T-cell (primary cell): ENCODE data around the gene WRAP53. TPM values are rescaled to one million over a fixed set of nuclear protein-coding genes. Genes with fewer than 3 reads are reported as not detected.

Experiments
- total RNA-seq, 35 experiments: library from RNA in 6 of 35; stranded (reverse) in 6 of 35; fragments of 120-200 nt in 1 of 35; gene quantifications; one replicate each; pipeline versions ENCODE4 v1.2.1 to v1.2.4 and lab custom pipeline; 2013 to 2026

Gene WRAP53
- total RNA-seq, 5 donors from 2014 or later (not counting 1 experiment from before 2014, with no cell fraction given): 8.0 to 14.6 (median 13.1) TPM

Other genes starting within 250 kb of the WRAP53 start
- 1 to 10 TPM; 2.4 to 4.2 (median 3.3) TPM for gene FGF11, start 249.0 kb upstream of the WRAP53 start, total RNA-seq
- gene CHRNB1, start 243.4 kb upstream of the WRAP53 start, total RNA-seq: 10 to 100 TPM in 3 of 5 donors, 1 to 10 TPM in 2; 6.6 to 12.0 (median 11.0) TPM
- gene ZBTB4, start 208.8 kb upstream of the WRAP53 start, total RNA-seq: 10 to 100 TPM; 64.0 to 86.6 (median 82.7) TPM
- not detected for gene SLC35G6, start 207.0 kb upstream of the WRAP53 start, total RNA-seq
- 100 to 1,000 TPM; 198 to 444 (median 212) TPM for gene POLR2A, start 204.1 kb upstream of the WRAP53 start, total RNA-seq
- 10 to 100 TPM; 38.3 to 72.8 (median 61.4) TPM for gene TNFSF12, start 139.4 kb upstream of the WRAP53 start, total RNA-seq
- gene TNFSF13, start 129.7 kb upstream of the WRAP53 start, total RNA-seq: 1 to 10 TPM; 1.3 to 5.6 (median 4.6) TPM
- gene SENP3, start 126.6 kb upstream of the WRAP53 start, total RNA-seq: 10 to 100 TPM; 38.7 to 43.3 (median 42.6) TPM
- 1 to 10 TPM in 3 of 5 donors, not detected in 2; 4.4 to 7.0 (median 5.5) TPM for gene CD68, start 108.8 kb upstream of the WRAP53 start, total RNA-seq
- gene MPDU1, start 104.6 kb upstream of the WRAP53 start, total RNA-seq: 10 to 100 TPM; 27.0 to 31.4 (median 28.6) TPM
- 1 to 10 TPM in 2 of 5 donors, under 1 TPM in 1, not detected in 2; 0.70 to 1.2 (median 1.1) TPM for gene SOX15, start 98.4 kb upstream of the WRAP53 start, total RNA-seq
- gene FXR2, start 73.6 kb upstream of the WRAP53 start, total RNA-seq: 10 to 100 TPM; 25.4 to 44.7 (median 40.5) TPM
- 10 to 100 TPM; 53.2 to 68.8 (median 58.5) TPM for gene SAT2, start 60.7 kb upstream of the WRAP53 start, total RNA-seq
- gene SHBG, start 58.3 kb upstream of the WRAP53 start, total RNA-seq: not detected
- under 1 TPM in 4 of 5 donors, not detected in 1; 0.07 to 0.57 (median 0.43) TPM for gene ATP1B2, start 37.6 kb upstream of the WRAP53 start, total RNA-seq
- gene TP53, start 987 bp upstream of the WRAP53 start, total RNA-seq: 100 to 1,000 TPM in 2 of 5 donors, 10 to 100 TPM in 3; 65.1 to 108 (median 93.5) TPM
- under 1 TPM in 3 of 5 donors, not detected in 2; 0.07 to 0.19 (median 0.18) TPM for gene EFNB3, start 16.7 kb downstream of the WRAP53 start, total RNA-seq
- gene DNAH2, start 29.3 kb downstream of the WRAP53 start, total RNA-seq: not detected
- 100 to 1,000 TPM in 3 of 5 donors, 10 to 100 TPM in 2; 87.3 to 180 (median 108) TPM for gene KDM6B, start 145.7 kb downstream of the WRAP53 start, total RNA-seq
- 10 to 100 TPM in 2 of 5 donors, 1 to 10 TPM in 3; 5.8 to 27.1 (median 8.4) TPM for gene TMEM88, start 166.6 kb downstream of the WRAP53 start, total RNA-seq
- 10 to 100 TPM; 15.8 to 40.6 (median 33.6) TPM for gene NAA38, start 169.1 kb downstream of the WRAP53 start, total RNA-seq
- gene CYB5D1, start 169.5 kb downstream of the WRAP53 start, total RNA-seq: 10 to 100 TPM in 2 of 5 donors, 1 to 10 TPM in 3; 5.5 to 12.4 (median 8.4) TPM
- 100 to 1,000 TPM; 250 to 331 (median 274) TPM for gene CHD3, start 200.3 kb downstream of the WRAP53 start, total RNA-seq
- gene RNF227, start 227.8 kb downstream of the WRAP53 start, total RNA-seq: 1 to 10 TPM; 2.9 to 7.3 (median 5.2) TPM
- gene KCNAB3, start 241.4 kb downstream of the WRAP53 start, total RNA-seq: 10 to 100 TPM; 10.0 to 18.1 (median 14.5) TPM
- 100 to 1,000 TPM in 3 of 5 donors, 10 to 100 TPM in 2; 95.4 to 138 (median 113) TPM for gene TRAPPC1, start 243.5 kb downstream of the WRAP53 start, total RNA-seq
- 10 to 100 TPM; 28.9 to 34.9 (median 32.9) TPM for gene CNTROB, start 243.7 kb downstream of the WRAP53 start, total RNA-seq